K562 (cell line): ENCODE measurements around the gene GOLIM4. TPM values are rescaled to one million over a fixed set of nuclear protein-coding genes. Genes with fewer than 3 reads are reported as not detected.

Source experiments
- ATAC-seq: fragments of 200-7000 bp; cut with Tn5 transposase; 3 replicates; pipeline ENCODE4 v1.9.1; 2020; ENCODE audit warnings: moderate library complexity
- BruUV-seq: library from RNA; stranded (reverse); fragments of 400-500 nt; replicated peaks from 2 replicates; lab custom pipeline; 2021; lab: Mats Ljungman, UMichigan
- CTCF ChIA-PET: fragments of 300-600 bp; formaldehyde crosslinking; extraction: SDS; loops from one replicate; lab custom pipeline; 2021; ENCODE audit warnings: low intra/inter-chr PET ratio; lab: Yijun Ruan, JAX
- POLR2A ChIA-PET: fragments of 300-600, 350-650 bp; sonication (Branson Sonifier 250); formaldehyde crosslinking; extraction: SDS; loops from one replicate; lab custom pipeline; 2021; ENCODE audit warnings: antibody characterized with exemption, inconsistent platforms; lab: Yijun Ruan, JAX
- DNase-seq, 4 experiments: peaks; one replicate each; pipeline versions ENCODE4 v3.0.0 to v3.0.0-alpha.2; 2011 to 2018; ENCODE audit warnings: low spot score in 3 of 4, mixed read lengths in 3 of 4; ENCODE audit errors: extremely low read depth in 1 of 4
- FAIRE-seq: peaks from 2 replicates; lab custom pipeline; 2011; peaks lifted over from hg19 to GRCh38; lab: Jason Lieb, UNC
- H2AFZ ChIP-seq: 2 replicates; pipeline ENCODE4 v1.6.0; 2011; ENCODE audit warnings: low read depth, low read length, control low read depth, inconsistent platforms
- H3K27ac ChIP-seq: fragments of 200-600 bp; 3 replicates; pipeline ENCODE4 v1.8.0; 2011; ENCODE audit warnings: low read depth, mild to moderate bottlenecking, control low read depth, inconsistent platforms, low read length, moderate library complexity, mixed read lengths; ENCODE audit errors: extremely low read depth
- H3K27me3 ChIP-seq, 2 experiments: fragments of 300-600 bp in 1 of 2; 2 replicates in 1 of 2; 3 replicates in 1 of 2; pipeline versions ENCODE4 v1.6.0 to v1.8.0; 2011; ENCODE audit warnings: inconsistent platforms in 2 of 2, low read length in 2 of 2, mild to moderate bottlenecking in 1 of 2, mixed read lengths in 1 of 2, moderate library complexity in 1 of 2; ENCODE audit not compliant: control insufficient read depth in 2 of 2, insufficient read depth in 2 of 2
- H3K36me3 ChIP-seq: fragments of 300-600 bp; 3 replicates; pipeline ENCODE4 v1.8.0; 2011; ENCODE audit warnings: mild to moderate bottlenecking, low read length, inconsistent platforms; ENCODE audit not compliant: control insufficient read depth, insufficient read depth
- H3K4me1 ChIP-seq, 2 experiments: fragments of 200-600 bp in 1 of 2; replicated peaks in 1 of 2; 2 replicates in 1 of 2; 3 replicates in 1 of 2; pipeline versions ENCODE4 v1.5.1 to v1.8.0; 2011; ENCODE audit warnings: inconsistent platforms in 2 of 2, low read length in 2 of 2, mild to moderate bottlenecking in 1 of 2, mixed read lengths in 1 of 2, moderate library complexity in 1 of 2; ENCODE audit not compliant: control insufficient read depth in 2 of 2, insufficient read depth in 2 of 2
- H3K4me2 ChIP-seq: 2 replicates; pipeline ENCODE4 v1.6.1; 2011; ENCODE audit warnings: low read length, control low read depth, inconsistent platforms, mixed read lengths; ENCODE audit not compliant: insufficient read depth
- H3K4me3 ChIP-seq: fragments of 200-600 bp; sonication (generic), shearing (Covaris generic); 2 replicates; pipeline ENCODE4 v1.5.1; 2016; ENCODE audit warnings: control low read depth, inconsistent platforms
- H3K79me2 ChIP-seq: fragments of 200-600 bp; 3 replicates; pipeline ENCODE4 v1.8.0; 2011; ENCODE audit warnings: low read length, inconsistent platforms; ENCODE audit not compliant: control insufficient read depth, insufficient read depth
- H3K9ac ChIP-seq, 2 experiments: 2 replicates each; pipeline versions ENCODE4 v1.6.0 to v1.6.1; 2011; ENCODE audit warnings: low read depth in 2 of 2, low read length in 2 of 2, control low read depth in 1 of 2, inconsistent platforms in 1 of 2, mild to moderate bottlenecking in 1 of 2, mixed read lengths in 1 of 2; ENCODE audit not compliant: insufficient read depth in 1 of 2
- H3K9me1 ChIP-seq: one replicate; pipeline ENCODE4 v1.6.0; 2011; ENCODE audit warnings: inconsistent platforms, mild to moderate bottlenecking, low read length, moderate library complexity; ENCODE audit not compliant: control insufficient read depth, insufficient read depth
- H3K9me3 ChIP-seq: replicated peaks from 2 replicates; pipeline ENCODE4 v1.5.1; 2011; ENCODE audit warnings: low read depth, low read length, inconsistent platforms; ENCODE audit not compliant: control insufficient read depth, insufficient read depth
- H4K20me1 ChIP-seq: replicated peaks from 2 replicates; pipeline ENCODE4 v1.6.1; 2011; ENCODE audit warnings: low read length, inconsistent platforms, mixed read lengths; ENCODE audit not compliant: control insufficient read depth, insufficient read depth
- DDX20 ChIP-seq: fragments of 450-650 bp; IDR thresholded peaks from 2 replicates; pipeline ENCODE4 v1.6.1; 2016; ENCODE audit warnings: missing genetic modification characterization, low read depth, mild to moderate bottlenecking, missing compliant biosample characterization, moderate library complexity
- ETV6 ChIP-seq, 3 experiments: fragments of 150-350 bp in 1 of 3; sonication (generic) in 1 of 3; formaldehyde crosslinking in 1 of 3; IDR thresholded peaks; 2 replicates each; pipeline versions ENCODE4 v1.6.1 to v1.8.0; 2014 to 2022; ENCODE audit warnings: borderline replicate concordance in 2 of 3, low read depth in 2 of 3, antibody characterized with exemption in 1 of 3, low read length in 1 of 3, mild to moderate bottlenecking in 1 of 3, missing genetic modification reagents in 1 of 3
- MTA3 ChIP-seq: fragments of 450-650 bp; formaldehyde crosslinking; IDR thresholded peaks from 2 replicates; pipeline ENCODE4 v1.6.1; 2017; ENCODE audit warnings: mild to moderate bottlenecking, borderline replicate concordance
- NFYB ChIP-seq: IDR thresholded peaks from 2 replicates; pipeline ENCODE4 v1.6.1; 2011; ENCODE audit warnings: mild to moderate bottlenecking, moderate library complexity; ENCODE audit not compliant: insufficient read length; ENCODE audit errors: extremely low read depth
- NR3C1 ChIP-seq: sonication (generic); formaldehyde crosslinking; IDR thresholded peaks from 2 replicates; pipeline ENCODE4 v1.8.1; 2022; ENCODE audit warnings: missing genetic modification reagents
- PHTF2 ChIP-seq: fragments of 250-450 bp; sonication (Bioruptor Pico); IDR thresholded peaks from 2 replicates; pipeline ENCODE4 v1.5.0; 2021; ENCODE audit warnings: mild to moderate bottlenecking
- ZNF274 ChIP-seq: IDR thresholded peaks from 2 replicates; pipeline ENCODE4 v1.6.1; 2011; ENCODE audit warnings: low read depth, mild to moderate bottlenecking, low read length, moderate library complexity, borderline replicate concordance
- in situ Hi-C: fragments of 300-500 bp; cut with MboI; formaldehyde crosslinking; loops from 4 replicates; pipeline ENCODE4 v1.15.0; 2018; ENCODE audit warnings: inconsistent platforms, mixed read lengths
- intact Hi-C: fragments of 100-400 bp; cut with micrococcal nuclease; formaldehyde crosslinking; loops from 2 replicates; pipeline ENCODE4 v1.14.2; 2022
- polyA plus RNA-seq, 8 experiments: library from polyadenylated mRNA; depleted of rRNA in 4 of 8; stranded (reverse) in 5 of 8; unstranded in 3 of 8; fragments of >200 nt; fragmentation: Nextera tagmentation in 2 of 8; fragmentation: Illumina TruSeq in 1 of 8; extraction: Ambion mirVana in 2 of 8; extraction: Trizol in 1 of 8; gene quantifications; 2 replicates each; pipeline versions ENCODE4 v1.2.1 to v1.2.3, GENCODE V29; 2011 to 2014; ENCODE audit warnings: inconsistent platforms in 1 of 8, missing spikeins in 1 of 8
- total RNA-seq, 7 experiments: library from RNA; depleted of rRNA in 6 of 7; stranded (reverse); fragments of >200 nt in 6 of 7; fragmentation: Illumina TruSeq in 2 of 7; extraction: Trizol in 2 of 7; gene quantifications; 2 replicates each; pipeline versions ENCODE4 v1.2.1 to v1.2.3, GENCODE V29; 2011 to 2021; ENCODE audit warnings: low replicate concordance in 1 of 7
- TF ChIP-seq, protein P1 (sequence below): fragments of 250-450 bp; sonication (Bioruptor Pico); IDR thresholded peaks from 2 replicates; pipeline ENCODE4 v1.8.0; 2021; ENCODE audit warnings: borderline replicate concordance, mild to moderate bottlenecking, moderate library complexity; ENCODE audit not compliant: poor library complexity, severe bottlenecking
- TF ChIP-seq, protein P2 (sequence below): fragments of 250-450 bp; sonication (Bioruptor Pico); IDR thresholded peaks from 2 replicates; pipeline ENCODE4 v1.5.0; 2021

Gene GOLIM4
- total and polyA plus RNA-seq, 9 of the 15 experiments (the other 6 are each of a cell fraction or from before 2014, with no cell fraction given) = 9.3 to 39.4 (median 31.0) TPM

DNA sequence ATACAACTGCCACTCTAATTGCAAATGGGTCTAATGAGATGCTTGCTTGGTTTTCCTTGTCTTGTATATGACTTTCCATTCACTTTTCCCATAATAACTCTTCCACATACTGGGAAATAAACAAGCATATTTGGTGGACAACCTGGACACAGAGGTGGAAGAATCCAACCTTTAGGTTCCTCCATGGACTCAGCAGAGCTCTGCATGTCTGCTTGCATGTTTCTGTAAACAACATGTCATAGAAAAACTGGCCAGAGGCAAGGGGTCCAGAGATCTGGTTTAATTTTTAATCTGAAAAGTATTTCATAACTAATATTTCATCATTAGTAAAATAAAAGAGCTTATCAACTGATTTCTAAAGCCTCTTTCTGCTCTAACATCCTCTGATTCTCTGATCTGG lies 30.2 kb downstream of the GOLIM4 start:
- H3K9ac ChIP-seq = no peak overlapping the region
- no peaks in the 10 kb centered on the region for H3K9me3 ChIP-seq
- no peak for TF ChIP-seq ETV6 (IDR thresholded peaks at IDR 0.05; ENCODE audit: borderline replicate concordance in 1 of 2, low read depth in 2 of 2, low read length in 1 of 2)
- no peak for TF ChIP-seq ETV6 (CRISPR knock-in tag; IDR thresholded peaks at IDR 0.05; ENCODE audit: borderline replicate concordance)
- TF ChIP-seq ZNF274 = no peak
- TF ChIP-seq NFYB = no peak
- no peak for TF ChIP-seq NR3C1 (CRISPR knock-in tag)
- TF ChIP-seq, protein P1, sequence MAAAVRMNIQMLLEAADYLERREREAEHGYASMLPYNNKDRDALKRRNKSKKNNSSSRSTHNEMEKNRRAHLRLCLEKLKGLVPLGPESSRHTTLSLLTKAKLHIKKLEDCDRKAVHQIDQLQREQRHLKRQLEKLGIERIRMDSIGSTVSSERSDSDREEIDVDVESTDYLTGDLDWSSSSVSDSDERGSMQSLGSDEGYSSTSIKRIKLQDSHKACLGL = no peak
- TF ChIP-seq, protein P2, sequence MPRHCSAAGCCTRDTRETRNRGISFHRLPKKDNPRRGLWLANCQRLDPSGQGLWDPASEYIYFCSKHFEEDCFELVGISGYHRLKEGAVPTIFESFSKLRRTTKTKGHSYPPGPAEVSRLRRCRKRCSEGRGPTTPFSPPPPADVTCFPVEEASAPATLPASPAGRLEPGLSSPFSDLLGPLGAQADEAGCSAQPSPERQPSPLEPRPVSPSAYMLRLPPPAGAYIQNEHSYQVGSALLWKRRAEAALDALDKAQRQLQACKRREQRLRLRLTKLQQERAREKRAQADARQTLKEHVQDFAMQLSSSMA (CRISPR knock-in tag) = no peak
- no peak for TF ChIP-seq DDX20 (tag)
- no peak for TF ChIP-seq PHTF2 (CRISPR knock-in tag)
- no peak for TF ChIP-seq MTA3
- no peak for FAIRE-seq
- no peaks in the 10 kb centered on the region for H3K9me1 ChIP-seq
- no peak for DNase-seq
- H2AFZ ChIP-seq = no peak overlapping the region
- no peak overlapping the region for H3K4me3 ChIP-seq
- peaks cover 6% of the 10 kb centered on the region; the same call in 1 of the 3 replicates for H3K36me3 ChIP-seq
- no TSS peak for BruUV-seq
- POLR2A ChIA-PET = interaction anchor here (0.6 to 1.4 kb wide), 3 partner anchors 9 to 1597 kb away, joined by 3 to 4 read pairs (median 3); no protein-coding TSS in a partner anchor
- no peak overlapping the region for H3K4me2 ChIP-seq
- CTCF ChIA-PET = no interaction called here
- intact Hi-C loops (no loop called here), in situ Hi-C loops (no loop called here)
- H3K27me3 ChIP-seq = no peaks in the 10 kb centered on the region
- 0 out of 3 replicates have a peak, but pooled peaks have one; percentile 17 for ATAC-seq
- H3K4me1 ChIP-seq = no peaks in the 10 kb centered on the region; a peak in 1 of 5 replicates
- no peaks in the 10 kb centered on the region for H4K20me1 ChIP-seq
- H3K79me2 ChIP-seq = peaks cover 71% of the 10 kb centered on the region
- no peak overlapping the region for H3K27ac ChIP-seq
